22Rv1 (cell line): Measurements from ENCODE around the gene MCM7.

Source experiments
- CTCF ChIP-seq: fragments of 450-650 bp; IDR thresholded peaks from 2 replicates; pipeline ENCODE4 v1.5.1; 2017; ENCODE audit warnings: mild to moderate bottlenecking
- ZFX ChIP-seq: fragments of 450-650 bp; IDR thresholded peaks from 2 replicates; pipeline ENCODE4 v1.6.1; 2017; ENCODE audit warnings: antibody characterized with exemption, borderline replicate concordance

DNA sequence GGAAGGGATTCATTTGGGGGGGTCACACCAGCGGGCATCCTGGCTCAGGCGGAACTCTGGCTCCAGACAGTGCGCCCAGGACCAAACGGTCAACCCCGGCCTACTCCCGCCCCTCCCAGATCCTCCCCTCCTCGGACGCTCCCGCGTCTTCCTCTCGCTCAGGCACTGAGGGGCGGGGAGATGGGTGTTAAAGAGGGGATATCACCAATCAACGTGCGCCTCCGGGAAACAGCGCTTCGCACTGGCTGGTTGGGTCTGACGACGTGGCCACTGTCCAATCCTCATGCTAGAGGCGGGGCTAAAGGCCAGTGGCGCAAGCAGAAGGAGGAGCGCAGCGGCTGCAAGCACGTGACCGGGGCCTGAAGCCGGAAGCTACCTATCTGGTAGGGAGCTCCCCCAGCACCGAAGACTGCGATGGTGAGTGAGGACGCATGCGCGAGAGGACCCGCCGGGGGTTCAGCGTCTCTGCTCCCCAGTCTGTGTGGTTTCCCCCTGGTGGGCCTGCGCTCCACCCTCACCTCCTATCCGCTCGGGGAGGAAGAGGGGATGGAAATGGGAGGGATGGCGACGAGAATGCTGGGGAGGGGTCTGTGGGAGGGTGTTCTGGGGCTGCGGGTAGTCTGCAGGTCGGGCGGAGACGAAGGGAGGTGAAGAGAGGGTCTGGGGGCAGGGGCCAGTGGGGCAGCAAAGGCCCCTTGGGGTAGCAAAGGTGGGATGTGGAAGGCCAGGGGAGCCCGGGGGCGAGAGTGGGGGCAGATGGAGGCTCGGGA is 47.5 kb upstream of the MCM7 start, which contains the start of gene LAMTOR4:
- no peak for TF ChIP-seq CTCF
- no peak for TF ChIP-seq ZFX
